Ovary (tissue), 9 donors: Measurements from ENCODE around the gene GPR158. TPM values are rescaled to one million over a fixed set of nuclear protein-coding genes. Genes with fewer than 3 reads are reported as not detected.

Experiments used
- DNase-seq, 5 donors: peaks; one replicate each; pipeline ENCODE4 v3.0.0-alpha.2; 2019 to 2020
- H3K27ac ChIP-seq, 2 donors: fragments of 200-600 bp; one replicate each; pipeline versions ENCODE4 v1.5.1 to v1.8.0; 2019 to 2022
- H3K27me3 ChIP-seq: fragments of 200-600 bp; one replicate; pipeline ENCODE4 v1.8.0; 2022
- H3K36me3 ChIP-seq: fragments of 200-600 bp; sonication (generic); one replicate; pipeline ENCODE4 v1.5.1; 2019
- H3K4me1 ChIP-seq: one replicate; pipeline ENCODE4 v1.8.1; 2013; ENCODE audit warnings: mild to moderate bottlenecking, moderate library complexity; ENCODE audit not compliant: insufficient read depth
- H3K4me3 ChIP-seq: fragments of 200-600 bp; sonication (generic); one replicate; pipeline ENCODE4 v1.5.1; 2017
- H3K9me3 ChIP-seq, 2 donors: fragments of 200-600 bp in 1 of 2; sonication (generic) in 1 of 2; one replicate each; pipeline versions ENCODE4 v1.5.1 to v1.8.1; 2013 to 2019; ENCODE audit warnings: mild to moderate bottlenecking in 1 of 2, moderate library complexity in 1 of 2
- EP300 ChIP-seq: sonication (generic); formaldehyde crosslinking; IDR thresholded peaks from one replicate; pipeline ENCODE4 v1.6.1; 2017; ENCODE audit warnings: antibody characterized with exemption
- POLR2A ChIP-seq: fragments of 450-650 bp; IDR thresholded peaks from one replicate; pipeline ENCODE4 v1.6.1; 2017; ENCODE audit warnings: antibody characterized with exemption, mild to moderate bottlenecking, moderate library complexity
- WGBS, 3 donors: extraction: QIAGEN DNeasy Blood & Tissue Kit in 1 of 3; methylation state at CpG; one replicate each; pipeline versions ENCODE4 v1.1.5 to v1.1.7; 2013 to 2017; 5-methylcytosine and 5-hydroxymethylcytosine counted together
- intact Hi-C, 4 donors: fragments of 100-400 bp; cut with DNase I; formaldehyde crosslinking; loops; one replicate each; pipeline versions ENCODE4 v1.11.0 to v1.15.1; 2022 to 2023
- polyA plus RNA-seq, 2 donors: library from polyadenylated mRNA; stranded (reverse); fragments of 200-250 nt in 1 of 2; fragments of 350-450 nt in 1 of 2; fragmentation: Illumina TruSeq in 1 of 2; extraction: RNeasy Lipid Tissue Mini Kit (QIAGEN cat#74804) in 1 of 2; gene quantifications; one replicate each; pipeline ENCODE4 v1.2.3, GENCODE V29; 2013 to 2014
- total RNA-seq, 7 donors: library from RNA; depleted of rRNA in 2 of 7; stranded (reverse); fragments of >200 nt in 2 of 7; fragmentation: NEBNext Ultra II Directional in 3 of 7; extraction: Animal tissue kit (Norgen Biotek cat#: 25700) in 3 of 7; gene quantifications; one replicate each; pipeline versions ENCODE4 v1.1.0 to v1.2.4, GENCODE V29; 2016 to 2023
- TF ChIP-seq, protein P1 (sequence below), 3 donors: fragments of 450-650 bp in 2 of 3; fragments of 200-600 bp in 1 of 3; IDR thresholded peaks; one replicate each; pipeline versions ENCODE4 v1.5.1 to v1.8.0; 2016 to 2022; ENCODE audit warnings: antibody characterized with exemption in 3 of 3, mild to moderate bottlenecking in 1 of 3
- donor health status: DM: no; HTN: no; CAD: no; lungs with moderate emphysema.
- donor health status: DM: no; HTN: no; CAD: no.
- donor health status: Bipolar disorder and iron deficiency.
- donor health status: DM: yes; HTN: yes; CAD: no.
- donor health status: DM: no; HTN: no; CAD: no.
- donor health status: DM: yes; HTN: yes; CAD: no.

GPR158 gene
- total and polyA plus RNA-seq, 9 donors: 0.10 to 0.47 (median 0.17) TPM; not detected in 1

DNA sequence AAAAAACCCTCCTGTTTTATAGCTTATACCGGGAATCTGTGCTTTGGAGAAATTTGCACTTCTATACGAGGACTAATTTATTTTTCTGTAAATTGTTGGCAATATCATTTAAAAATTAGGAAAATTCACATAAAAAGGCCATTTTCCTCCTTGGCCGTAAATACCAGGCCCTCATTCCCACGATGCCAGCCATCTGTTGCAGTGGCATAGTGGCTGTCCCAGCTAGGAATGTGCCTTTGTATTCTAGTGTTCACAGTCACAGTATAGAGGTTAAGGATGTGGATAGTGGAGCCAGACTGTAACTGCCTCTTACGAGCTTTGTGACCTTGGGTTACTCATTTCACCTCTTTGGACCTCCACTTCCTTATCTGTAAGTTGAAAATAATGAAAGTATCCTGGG is 312.5 kb downstream of the GPR158 start:
- no peak for DNase-seq
- TF ChIP-seq EP300: no peak
- TF ChIP-seq, protein P1, sequence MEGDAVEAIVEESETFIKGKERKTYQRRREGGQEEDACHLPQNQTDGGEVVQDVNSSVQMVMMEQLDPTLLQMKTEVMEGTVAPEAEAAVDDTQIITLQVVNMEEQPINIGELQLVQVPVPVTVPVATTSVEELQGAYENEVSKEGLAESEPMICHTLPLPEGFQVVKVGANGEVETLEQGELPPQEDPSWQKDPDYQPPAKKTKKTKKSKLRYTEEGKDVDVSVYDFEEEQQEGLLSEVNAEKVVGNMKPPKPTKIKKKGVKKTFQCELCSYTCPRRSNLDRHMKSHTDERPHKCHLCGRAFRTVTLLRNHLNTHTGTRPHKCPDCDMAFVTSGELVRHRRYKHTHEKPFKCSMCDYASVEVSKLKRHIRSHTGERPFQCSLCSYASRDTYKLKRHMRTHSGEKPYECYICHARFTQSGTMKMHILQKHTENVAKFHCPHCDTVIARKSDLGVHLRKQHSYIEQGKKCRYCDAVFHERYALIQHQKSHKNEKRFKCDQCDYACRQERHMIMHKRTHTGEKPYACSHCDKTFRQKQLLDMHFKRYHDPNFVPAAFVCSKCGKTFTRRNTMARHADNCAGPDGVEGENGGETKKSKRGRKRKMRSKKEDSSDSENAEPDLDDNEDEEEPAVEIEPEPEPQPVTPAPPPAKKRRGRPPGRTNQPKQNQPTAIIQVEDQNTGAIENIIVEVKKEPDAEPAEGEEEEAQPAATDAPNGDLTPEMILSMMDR (IDR thresholded peaks at IDR 0.05): no peak
- Histone ChIP-seq H3K9me3 (no peaks in the 10 kb centered on the region), H3K4me3 (no peak overlapping the region), H3K36me3 (no peaks in the 10 kb centered on the region), H3K27ac (no peak overlapping the region), H3K27me3 (no peaks in the 10 kb centered on the region), H3K4me1 (no peaks in the 10 kb centered on the region)
- 73 to 76% (median 75%) methylated on average over 5 of the region's 5 CpGs for WGBS, 3 donors
- intact Hi-C loops: no loop called here

DNA sequence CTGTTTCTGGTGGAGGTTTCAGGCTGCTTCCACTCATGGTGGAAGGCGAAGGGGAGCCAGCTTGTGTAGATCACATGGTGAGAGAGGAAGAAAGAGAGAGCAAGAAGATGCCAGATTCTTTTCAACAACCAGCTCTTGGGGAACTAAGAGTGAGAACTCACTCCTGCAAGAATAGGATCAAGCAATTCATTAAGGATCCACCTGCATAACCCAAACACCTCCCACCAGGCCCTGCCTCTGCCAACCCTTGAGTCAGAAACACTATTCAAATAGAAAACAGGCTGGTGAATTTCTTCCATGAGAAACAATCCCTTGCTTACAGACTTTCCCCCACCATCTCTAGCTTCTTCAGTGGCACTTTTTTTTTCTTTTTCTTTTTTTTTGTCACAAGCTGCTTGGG is 317.2 kb downstream of the GPR158 start:
- Histone ChIP-seq H3K36me3 (no peaks in the 10 kb centered on the region), H3K27ac (no peak overlapping the region), H3K4me1 (no peaks in the 10 kb centered on the region), H3K4me3 (no peak overlapping the region), H3K27me3 (no peaks in the 10 kb centered on the region), H3K9me3 (no peaks in the 10 kb centered on the region)
- intact Hi-C loops: no loop called here
- WGBS, 3 donors: 77 to 92% (median 88%) methylated on average over 1 of the region's 1 CpG
- TF ChIP-seq EP300 (no peak), POLR2A (no peak)
- TF ChIP-seq, protein P1 (IDR thresholded peaks at IDR 0.05): no peak
- DNase-seq: no peak

DNA sequence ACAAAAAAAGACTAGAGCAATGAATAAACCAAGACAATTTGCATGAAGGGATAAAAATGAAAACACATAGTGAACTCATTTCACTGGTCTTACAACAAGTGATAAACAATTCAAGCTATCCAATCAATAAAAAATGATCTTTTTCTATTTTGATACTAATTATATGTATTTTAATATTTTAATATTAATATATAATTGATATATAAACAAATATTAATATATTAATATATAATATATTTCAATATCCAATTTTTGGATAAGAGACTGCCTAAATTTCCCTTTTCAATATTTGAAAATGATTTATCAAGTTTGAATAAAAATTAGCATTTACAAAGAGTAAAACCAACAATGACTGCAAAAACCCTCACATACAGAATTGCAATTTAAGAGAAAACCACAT is 317.9 kb downstream of the GPR158 start:
- intact Hi-C loops: no loop called here
- Histone ChIP-seq H3K27ac (no peak overlapping the region), H3K9me3 (no peaks in the 10 kb centered on the region), H3K27me3 (no peaks in the 10 kb centered on the region), H3K4me3 (no peak overlapping the region), H3K4me1 (no peaks in the 10 kb centered on the region), H3K36me3 (no peaks in the 10 kb centered on the region)
- TF ChIP-seq EP300 (no peak), POLR2A (no peak)
- TF ChIP-seq, protein P1 (IDR thresholded peaks at IDR 0.05): no peak
- no peak for DNase-seq

DNA sequence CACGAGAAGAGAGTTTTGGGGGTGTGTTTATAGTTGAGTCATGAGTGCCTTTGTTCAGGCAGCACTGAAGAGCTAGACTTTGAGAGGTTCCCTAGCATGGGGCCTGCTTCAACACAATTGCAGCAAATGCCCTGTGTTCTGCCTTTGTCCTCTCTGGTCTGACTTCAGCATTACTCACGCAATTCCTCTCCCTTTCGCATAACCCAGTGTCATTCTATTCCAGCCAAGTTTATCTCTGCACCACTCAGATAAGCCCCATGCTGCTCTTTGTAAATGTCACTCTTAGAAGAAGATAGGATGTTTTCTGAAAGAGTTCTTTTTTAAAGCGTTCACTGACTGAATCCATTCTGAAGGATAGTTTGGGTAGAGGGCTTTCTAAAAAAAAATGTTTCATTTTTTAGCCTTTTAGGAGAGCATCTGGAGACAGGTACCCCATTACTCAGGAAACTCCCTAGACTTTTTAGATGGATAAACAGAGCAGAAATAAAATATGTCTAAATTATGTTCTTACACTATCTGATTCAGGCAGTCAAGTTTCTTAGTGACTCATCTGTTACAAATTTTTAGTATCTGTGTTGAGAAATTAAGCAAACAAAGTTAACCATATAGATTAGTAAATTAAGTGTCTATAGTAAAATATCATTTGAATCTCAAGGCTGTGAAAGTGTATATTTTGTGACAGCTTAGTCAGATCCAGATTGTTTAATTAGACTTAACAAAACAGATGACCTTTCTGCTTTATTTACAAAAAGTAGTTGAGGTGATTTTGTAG is 318.5 kb downstream of the GPR158 start:
- WGBS, 3 donors: 20 to 24% (median 20%) methylated on average over 4 of the region's 4 CpGs
- intact Hi-C loops: no loop called here
- TF ChIP-seq, protein P1 (IDR thresholded peaks at IDR 0.05): no peak
- TF ChIP-seq EP300: no peak
- no peak for TF ChIP-seq POLR2A
- Histone ChIP-seq H3K27ac (no peak overlapping the region), H3K4me1 (no peaks in the 10 kb centered on the region), H3K4me3 (no peak overlapping the region), H3K9me3 (no peaks in the 10 kb centered on the region), H3K36me3 (no peaks in the 10 kb centered on the region), H3K27me3 (no peaks in the 10 kb centered on the region)
- no peak for DNase-seq
